LoVo (cell line): ENCODE results near the gene SORCS2.
"Not testable (repeated sequence)": the region's sequence is repeated elsewhere in the genome, so short reads cannot be mapped to it uniquely, and the experiment has no call there.

Experiments
- DNase-seq: peaks from one replicate; pipeline ENCODE4 v3.0.0-alpha.2; 2016; ENCODE audit warnings: low spot score

SORCS2 gene

GRCh38 chr4:7160439-7160838 lies 31.9 kb upstream of the SORCS2 start:
- DNase-seq, result no peak

GRCh38 chr4:7160951-7161440 lies 31.3 kb upstream of the SORCS2 start:
- no peak for DNase-seq

GRCh38 chr4:7161721-7162214 lies 30.6 kb upstream of the SORCS2 start:
- DNase-seq, result no peak

GRCh38 chr4:7165056-7165873 lies 27.1 kb upstream of the SORCS2 start:
- DNase-seq, result not testable (repeated sequence)

GRCh38 chr4:7165874-7166201 lies 26.5 kb upstream of the SORCS2 start:
- no peak for DNase-seq

GRCh38 chr4:7166237-7166636 lies 26.1 kb upstream of the SORCS2 start:
- DNase-seq, result no peak

GRCh38 chr4:7166981-7167700 lies 25.2 kb upstream of the SORCS2 start:
- no peak for DNase-seq

- DNase-seq, result no peak
Observed at GRCh38 chr4:7167706-7168105, 24.6 kb upstream of the SORCS2 start.

- no peak for DNase-seq
Observed at GRCh38 chr4:7168106-7168505, 24.2 kb upstream of the SORCS2 start.

GRCh38 chr4:7169134-7169533 lies 23.2 kb upstream of the SORCS2 start:
- DNase-seq, result no peak

- DNase-seq, result no peak
Observed at GRCh38 chr4:7170012-7170411, 22.3 kb upstream of the SORCS2 start.

- no peak for DNase-seq
Observed at GRCh38 chr4:7171191-7171900, 21.0 kb upstream of the SORCS2 start.

- DNase-seq, result no peak
Observed at GRCh38 chr4:7172508-7172907, 19.8 kb upstream of the SORCS2 start.

- no peak for DNase-seq
Observed at GRCh38 chr4:7172946-7173345, 19.4 kb upstream of the SORCS2 start.

GRCh38 chr4:7173841-7174449 lies 18.4 kb upstream of the SORCS2 start:
- DNase-seq, result no peak

GRCh38 chr4:7179158-7179557 lies 13.2 kb upstream of the SORCS2 start:
- DNase-seq, result no peak

GRCh38 chr4:7180938-7181337 lies 11.4 kb upstream of the SORCS2 start:
- no peak for DNase-seq

- DNase-seq, result no peak
Observed at GRCh38 chr4:7182616-7183015, 9.7 kb upstream of the SORCS2 start.

GRCh38 chr4:7183161-7183560 lies 9.2 kb upstream of the SORCS2 start:
- DNase-seq, result no peak

GRCh38 chr4:7183780-7184460 lies 8.4 kb upstream of the SORCS2 start:
- DNase-seq, result no peak

- no peak for DNase-seq
Observed at GRCh38 chr4:7185487-7186030, 6.8 kb upstream of the SORCS2 start.
